Measurements from ENCODE around the gene MMEL1.
"Not testable (repeated sequence)": the region's sequence is repeated elsewhere in the genome, so short reads cannot be mapped to it uniquely, and the experiment has no call there.

MMEL1 gene

DNA sequence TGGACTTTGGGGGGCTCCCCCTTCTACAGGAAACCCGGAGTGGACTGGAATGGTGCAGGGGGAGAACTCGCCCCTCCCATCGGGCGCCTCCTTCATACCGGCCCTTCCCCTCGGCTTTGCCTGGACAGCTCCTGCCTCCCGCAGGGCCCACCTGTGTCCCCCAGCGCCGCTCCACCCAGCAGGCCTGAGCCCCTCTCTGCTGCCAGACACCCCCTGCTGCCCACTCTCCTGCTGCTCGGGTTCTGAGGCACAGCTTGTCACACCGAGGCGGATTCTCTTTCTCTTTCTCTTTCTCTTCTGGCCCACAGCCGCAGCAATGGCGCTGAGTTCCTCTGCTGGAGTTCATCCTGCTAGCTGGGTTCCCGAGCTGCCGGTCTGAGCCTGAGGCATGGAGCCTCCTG, 76.5 kb downstream of the MMEL1 start, which contains the start of gene TNFRSF14:
TSS of gene TNFRSF14 (plus strand) at position 95 of the 401 bp plus-strand sequence. CDS start at position 389, 294 bp downstream.
- peak; percentile 80 to 88 (median 86) for DNase-seq

DNA sequence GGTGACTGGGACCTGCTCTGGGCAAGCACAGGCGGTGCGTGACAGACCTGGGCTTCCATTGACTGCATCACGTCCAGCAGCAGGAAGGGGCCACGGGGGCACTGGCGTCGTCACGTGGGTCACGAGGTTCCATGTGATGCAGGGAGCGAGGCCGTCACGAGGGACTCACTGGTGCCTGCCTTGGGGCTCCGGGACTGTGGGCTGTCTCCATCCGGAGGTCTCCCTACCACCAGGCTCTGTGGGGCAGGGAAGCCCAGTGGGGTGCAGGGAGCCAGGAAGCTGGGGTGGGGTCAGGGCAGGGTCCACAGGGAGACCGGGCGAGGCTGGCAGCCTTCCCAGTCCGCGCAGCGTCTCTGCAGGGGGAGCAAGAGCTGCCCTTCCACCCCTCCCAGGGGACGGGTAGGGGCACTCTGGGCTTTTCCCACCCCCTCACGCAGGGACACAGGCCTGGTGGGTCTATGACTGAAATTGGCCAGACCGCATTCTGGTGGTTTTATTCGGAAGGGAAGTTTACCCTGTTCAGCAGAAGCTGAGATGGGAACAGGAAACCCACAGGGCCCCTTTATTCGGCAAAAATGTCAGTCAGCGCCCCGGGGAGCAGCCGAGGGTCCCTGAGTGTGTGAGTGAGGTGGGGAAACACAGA, 77.1 kb downstream of the MMEL1 start:
- peak; percentile 92 to 94 (median 92) for DNase-seq

DNA sequence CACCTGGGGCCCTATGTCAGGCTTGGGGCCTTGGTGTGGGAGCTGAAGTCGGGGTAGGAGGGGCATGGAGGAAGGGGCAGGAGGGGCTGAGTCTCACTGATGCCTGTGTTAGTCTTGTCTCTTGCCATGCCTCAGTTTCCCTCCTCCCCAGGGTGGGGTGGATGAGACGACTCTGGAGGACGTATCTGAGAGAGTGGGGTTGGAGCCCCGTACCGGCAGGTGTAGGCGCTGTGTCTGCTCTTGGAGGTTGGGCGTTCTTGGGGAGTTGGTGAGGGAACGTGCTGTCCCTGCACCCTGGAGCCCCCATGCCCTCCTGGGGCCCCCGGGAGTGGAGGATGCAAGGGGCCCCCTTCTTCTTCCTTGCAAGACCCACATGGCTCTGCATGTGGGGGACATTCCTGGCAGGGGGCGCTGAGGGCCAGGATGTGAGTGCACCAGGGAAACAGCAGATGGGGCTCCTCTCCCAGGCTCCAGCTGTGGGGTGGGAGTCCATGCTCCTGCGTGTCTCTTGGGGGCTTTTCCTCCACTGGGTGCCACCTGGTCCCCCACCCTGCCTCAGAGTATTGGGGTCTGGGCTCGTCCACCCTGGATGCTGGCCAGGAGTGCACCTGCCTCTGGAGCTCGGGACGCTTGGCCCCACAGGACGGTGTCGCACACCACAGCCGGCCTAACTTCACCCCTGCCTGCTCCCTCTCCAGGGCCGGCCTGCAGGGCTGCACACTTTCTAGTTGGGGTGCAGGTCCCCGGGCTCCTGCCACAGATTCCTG, 78.0 kb downstream of the MMEL1 start:
- DNase-seq = peak; percentile 42 to 72 (median 50)

DNA sequence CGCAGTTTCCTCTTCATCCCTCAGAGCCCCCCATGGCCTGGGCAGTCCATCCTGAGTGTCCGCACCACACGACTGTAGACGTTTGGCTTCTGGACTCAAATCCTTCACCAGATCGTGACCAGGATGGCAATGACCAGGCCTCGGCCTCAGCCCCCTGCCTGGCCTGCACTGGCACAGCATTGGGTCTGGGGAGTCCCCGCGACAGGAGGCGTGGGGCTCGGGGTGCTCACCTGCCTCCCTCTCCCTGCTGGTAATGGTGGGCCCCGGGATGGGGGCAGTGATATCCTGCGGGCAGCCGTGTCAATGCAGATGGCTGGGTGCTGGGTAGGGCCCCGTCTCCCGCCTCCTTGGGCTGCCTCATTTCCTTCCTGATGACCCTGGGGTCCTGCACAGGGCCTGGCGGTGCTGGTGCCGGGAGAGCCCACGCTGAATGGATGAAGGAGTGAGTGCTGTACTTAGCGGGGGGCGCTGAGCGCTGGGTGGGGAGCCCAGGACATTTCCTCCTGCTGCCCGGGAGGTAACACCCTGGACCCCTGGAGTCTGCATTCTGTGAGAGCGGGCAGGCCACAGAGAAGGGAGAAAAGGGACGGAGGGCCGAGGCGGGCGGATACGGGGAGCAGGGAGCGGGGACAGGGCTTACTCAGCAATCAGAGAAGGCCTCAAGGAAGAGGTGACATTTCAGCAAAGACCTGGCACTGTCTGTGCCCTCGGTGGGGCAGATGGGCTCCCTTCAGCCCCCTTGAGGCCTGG, 78.8 kb downstream of the MMEL1 start:
- DNase-seq = no peak

DNA sequence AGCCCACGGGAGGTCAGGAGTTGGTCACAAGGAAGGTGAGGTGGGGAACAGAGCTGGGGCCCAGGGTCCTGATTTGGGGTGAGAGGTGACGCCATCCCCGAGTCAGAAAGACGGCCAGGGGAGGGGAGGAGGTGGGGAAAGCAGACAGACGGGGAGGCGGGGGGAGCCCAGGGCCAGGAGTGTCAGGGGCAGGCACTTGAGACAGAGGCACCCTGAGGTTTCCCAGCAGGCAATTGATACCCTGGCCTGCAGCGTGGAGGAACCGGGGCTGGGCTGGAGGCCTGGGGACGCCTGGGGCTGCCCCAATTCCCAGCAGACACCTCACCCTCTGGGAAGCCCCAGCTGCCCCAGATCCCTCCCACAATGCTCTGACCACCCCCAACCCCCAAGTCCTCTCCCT, 79.7 kb downstream of the MMEL1 start:
- DNase-seq = not testable (repeated sequence)

DNA sequence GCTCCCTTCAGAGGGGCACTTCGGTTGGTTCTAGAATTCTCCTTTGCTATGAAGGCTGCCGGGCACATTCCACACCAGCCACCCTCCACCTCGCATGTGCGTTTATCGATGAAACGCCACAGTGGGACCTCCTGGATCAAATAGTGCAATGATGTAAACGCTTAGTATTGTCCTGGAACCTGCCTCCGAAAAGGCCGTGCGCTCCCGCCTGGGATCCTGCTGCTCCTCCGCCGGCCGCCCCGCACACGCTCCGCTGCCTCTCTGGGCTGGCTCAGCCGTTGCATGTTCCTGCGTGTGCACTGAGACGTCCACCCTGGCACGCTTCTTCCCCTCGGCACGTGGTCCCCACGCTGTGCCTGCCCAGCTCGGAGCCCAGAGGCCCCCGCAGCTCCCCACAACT, 80.6 kb downstream of the MMEL1 start:
- no peak for DNase-seq

DNA sequence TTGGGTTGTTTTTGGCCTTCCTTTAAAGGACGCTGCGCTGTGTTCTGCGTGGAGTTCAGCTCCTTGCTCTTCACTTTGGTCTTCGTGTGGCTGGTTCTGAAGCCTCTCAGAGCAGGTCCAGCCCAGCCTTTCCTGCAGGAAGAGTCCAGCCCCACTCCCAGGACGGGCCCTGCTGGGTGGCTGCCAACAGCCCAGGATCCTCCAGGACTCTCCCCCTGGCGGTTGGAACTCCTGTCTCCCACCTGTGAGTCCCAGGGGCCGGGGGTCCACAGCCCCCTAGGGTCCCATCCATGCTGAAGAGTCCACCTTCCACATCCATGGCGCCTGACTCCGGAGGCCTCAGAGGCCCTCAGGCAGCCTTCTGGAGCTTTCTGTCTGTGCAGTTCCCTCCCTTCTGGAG, 81.3 kb downstream of the MMEL1 start:
- DNase-seq = not testable (repeated sequence)

DNA sequence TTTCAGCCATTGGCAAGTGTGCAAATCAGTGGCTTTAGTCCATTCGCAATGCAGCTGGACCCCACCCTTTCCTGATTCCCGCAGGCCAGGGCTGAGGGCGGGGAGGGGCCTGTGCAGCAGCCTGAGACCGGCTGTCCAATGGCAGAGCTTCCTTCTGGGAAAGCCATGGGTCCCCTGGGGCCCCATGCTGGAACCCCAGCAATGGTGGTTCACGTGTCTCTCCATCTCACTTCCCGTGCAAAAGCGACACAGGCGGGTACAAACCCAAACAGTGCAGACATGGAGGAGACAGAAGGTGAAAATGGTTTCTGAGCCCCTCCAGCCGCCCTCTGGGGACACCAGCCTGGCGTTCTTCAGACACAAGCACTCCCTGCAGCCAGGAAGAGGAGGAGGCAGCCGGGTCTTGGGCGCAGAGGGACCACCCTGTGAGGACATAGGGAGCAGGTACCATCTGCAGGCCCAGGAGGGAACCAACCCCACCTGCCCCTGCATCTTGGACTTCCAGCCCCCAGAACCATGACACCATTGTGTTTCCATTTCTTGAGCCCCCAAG, 82.4 kb downstream of the MMEL1 start:
- not testable (repeated sequence) for DNase-seq

DNA sequence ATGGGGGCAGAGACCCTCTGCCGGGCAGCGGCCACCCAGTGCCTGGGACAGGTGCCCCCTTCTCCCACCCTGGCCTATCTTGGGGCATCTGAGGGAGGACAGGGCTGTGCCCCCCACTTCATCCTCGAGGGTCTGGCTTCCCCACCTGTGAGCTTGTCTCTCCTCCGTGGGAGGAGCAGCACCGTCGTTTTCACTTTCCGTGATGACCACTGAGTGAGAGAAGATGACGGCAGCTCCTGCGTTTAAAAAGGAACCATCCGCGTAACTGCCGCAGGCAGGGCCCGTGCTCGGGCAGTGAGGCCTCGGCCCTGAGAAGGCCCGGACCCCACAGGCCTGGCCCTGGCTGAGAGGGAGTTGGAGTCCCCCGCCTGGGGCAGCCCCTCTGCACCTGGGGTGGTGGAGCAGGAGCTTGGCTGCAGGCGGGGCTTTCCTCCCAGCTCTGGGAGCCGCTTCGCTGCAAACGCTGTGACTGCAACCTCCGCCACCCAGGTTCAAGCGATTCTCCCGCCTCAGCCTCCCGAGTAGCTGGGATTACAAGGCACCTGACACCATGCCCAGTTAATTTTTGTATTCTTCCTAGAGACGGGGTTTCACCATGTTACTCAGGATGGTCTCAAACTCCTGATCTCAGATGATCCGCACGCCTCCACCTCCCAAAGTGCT, 83.3 kb downstream of the MMEL1 start:
- not testable (repeated sequence) for DNase-seq

DNA sequence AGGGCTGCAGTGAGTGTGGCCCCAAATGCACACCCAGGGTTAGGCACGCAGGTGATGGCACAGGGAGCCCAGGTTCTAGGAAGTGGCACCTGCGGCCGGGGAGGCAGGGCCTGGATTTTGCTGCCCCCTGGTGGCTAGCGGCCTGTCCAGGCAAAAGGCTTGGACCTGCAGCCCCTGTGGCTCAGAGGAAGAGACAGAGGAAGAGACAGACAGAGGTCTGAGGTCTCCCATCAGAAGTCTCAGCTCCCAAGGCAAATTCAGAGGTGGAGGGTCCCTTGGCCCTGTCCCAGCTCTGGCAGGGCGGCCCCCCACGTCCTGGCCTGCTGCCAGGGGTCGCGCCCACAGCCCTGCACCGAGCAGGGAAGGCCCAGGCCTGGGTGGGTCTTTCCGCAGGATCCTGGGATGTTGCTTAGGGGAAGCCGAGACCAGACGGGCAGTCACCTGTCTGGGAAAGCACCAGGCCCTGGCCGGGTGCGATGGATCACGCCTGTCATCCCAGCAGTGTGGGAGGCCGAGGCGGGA, 84.7 kb downstream of the MMEL1 start:
- peak; percentile 74 to 89 (median 79) for DNase-seq

DNA sequence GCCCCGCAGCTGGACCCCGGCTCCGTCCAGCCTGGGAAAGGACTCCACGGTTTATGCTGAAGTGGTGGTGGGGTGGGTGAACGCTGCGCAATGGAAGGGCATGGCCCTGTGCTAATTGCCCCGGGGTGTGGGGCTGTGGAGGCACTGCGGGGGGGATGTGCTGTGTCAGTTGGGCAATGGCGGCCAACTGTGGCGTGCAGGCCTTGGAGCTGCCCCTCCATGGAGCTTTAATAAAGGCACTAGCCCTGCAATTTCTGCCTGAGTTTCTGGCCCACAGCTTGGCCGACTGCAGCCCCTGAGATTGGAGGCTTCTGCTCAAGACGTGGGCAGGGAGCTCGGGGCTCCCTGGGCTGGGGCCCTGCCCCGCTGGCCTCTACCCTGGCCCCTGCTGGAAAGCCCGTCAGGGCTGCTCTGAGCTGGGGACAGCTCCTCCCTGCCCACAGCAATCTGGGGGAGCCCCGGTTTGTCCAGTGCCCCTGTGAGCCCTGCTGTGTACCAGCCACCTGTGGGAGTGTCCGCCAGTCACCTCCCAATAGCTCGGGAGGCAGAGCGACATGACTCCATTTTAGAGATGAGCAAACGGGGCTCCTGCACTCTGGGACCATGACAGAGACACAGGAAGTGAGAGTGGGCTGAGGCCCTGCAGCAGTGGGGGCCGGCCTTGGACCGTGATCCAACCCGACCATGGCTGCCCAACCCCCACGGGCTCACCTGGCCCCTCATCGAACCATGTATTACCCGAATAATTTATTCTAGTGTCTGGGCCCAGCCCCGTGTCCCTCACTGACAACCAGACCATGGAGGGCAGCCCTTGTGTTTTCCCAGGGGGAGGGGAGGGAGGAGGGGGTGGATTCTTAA, 85.4 kb downstream of the MMEL1 start:
- peak; percentile 63 to 73 (median 65) for DNase-seq

DNA sequence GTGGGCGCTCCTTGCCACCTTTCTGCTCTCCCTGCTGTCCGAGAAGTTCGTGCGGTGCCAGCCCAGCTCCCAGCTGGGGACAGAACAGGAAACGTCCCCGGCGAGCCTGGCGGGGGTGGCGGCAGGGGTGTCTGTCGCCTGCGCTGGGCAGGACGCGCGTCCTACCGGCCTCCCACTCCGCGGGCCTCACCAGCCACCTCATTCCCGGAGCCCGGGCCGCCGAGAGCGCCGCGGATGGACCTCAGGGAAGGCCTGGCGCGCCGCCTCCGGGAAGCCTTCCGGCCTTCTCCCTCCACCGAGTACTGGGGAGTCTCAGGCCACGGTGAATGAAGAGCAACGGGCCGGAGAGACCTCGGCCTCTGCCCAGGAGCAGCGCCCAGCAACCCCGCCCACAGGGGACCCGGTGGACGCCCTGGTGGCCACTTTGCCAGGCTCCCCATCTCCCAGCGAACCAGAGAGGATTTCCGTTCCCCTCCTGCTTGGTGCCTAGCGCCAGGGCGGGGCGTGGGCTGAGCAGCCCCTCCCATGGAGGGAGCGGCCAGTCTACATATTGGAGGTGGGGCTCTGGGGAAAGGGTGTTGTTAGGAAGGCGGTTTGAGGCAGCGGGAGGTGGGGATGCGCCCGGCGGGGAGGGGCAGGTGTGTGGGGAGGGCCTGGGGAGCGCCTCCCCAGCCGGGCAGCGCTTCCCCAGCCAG, 86.2 kb downstream of the MMEL1 start:
- DNase-seq = peak; percentile 86 to 94 (median 91)

DNA sequence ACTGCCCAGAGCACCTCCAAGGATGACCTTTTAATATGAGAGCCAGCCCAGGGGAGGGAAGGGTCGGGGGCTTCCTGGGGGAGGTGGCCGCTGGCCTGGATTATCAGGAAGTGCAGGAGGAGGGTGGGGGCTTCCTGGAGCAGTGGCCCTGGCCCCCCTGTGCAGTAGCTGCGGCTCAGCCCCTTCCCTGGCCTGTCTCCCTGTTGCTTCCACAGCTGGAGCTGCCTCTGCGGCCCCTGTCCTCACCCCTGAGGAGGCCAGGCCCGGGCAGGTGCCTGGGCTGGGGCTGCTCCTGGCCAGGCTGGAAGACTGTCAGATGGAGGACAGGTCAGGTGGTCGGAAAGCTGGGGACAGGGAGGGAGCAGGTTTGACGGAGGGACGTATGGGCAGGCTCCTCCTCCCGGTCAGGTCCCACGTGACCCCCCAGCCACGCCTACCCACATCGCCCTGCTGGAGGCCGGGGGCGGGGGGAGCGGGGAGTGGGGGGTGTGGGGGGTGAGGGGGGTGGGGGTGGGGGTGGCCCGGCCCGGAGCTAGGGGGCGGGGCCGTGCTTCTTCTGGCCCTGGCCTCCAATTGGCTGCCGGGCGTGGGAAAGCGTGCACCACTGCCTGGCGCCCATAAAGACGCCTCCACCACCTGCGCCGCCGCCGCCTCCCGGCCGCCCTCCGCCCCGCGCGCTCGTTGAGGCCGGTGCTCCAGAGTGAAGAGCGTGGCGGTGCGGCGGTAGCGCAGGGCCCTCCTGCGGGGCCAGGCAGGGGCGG, 86.9 kb downstream of the MMEL1 start:
- peak; percentile 74 to 94 (median 88) for DNase-seq

DNA sequence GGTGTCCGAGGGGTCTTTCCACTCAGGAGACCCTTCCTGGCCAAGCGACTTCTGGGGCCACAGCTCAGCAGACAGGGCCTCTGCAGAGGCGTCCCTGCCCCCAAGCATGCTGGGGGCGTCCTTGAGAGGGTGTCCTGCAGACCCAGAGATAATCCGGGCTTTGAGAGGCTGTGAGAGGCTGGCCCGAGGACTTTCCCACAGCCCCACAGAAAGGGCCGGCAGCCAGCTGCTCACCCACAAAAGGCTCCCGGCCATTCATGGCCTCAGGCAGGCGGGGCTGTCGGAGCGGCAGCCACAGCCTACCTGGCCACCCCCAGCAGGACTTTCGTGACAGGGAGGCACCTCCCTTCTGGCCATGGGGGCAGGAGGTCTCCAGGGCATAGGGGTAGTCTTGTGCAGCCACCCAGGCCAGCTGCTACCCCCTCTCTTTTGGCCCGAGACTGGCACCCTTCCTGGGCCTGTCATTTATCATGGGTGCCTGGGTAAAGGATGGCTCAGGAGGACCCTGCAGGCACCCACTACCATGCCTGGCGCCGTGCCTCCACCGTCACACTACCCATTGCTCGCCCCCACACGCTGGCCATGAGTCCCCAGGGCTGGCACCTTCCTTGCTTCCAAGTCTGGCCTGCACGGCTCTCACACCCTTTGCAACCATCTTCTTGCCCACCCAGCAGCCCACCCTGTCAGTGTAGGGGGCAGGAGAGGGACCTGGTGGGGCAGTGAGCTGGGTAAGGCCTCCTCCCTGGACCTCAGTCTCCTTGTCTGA, 87.8 kb downstream of the MMEL1 start:
- DNase-seq = no peak

DNA sequence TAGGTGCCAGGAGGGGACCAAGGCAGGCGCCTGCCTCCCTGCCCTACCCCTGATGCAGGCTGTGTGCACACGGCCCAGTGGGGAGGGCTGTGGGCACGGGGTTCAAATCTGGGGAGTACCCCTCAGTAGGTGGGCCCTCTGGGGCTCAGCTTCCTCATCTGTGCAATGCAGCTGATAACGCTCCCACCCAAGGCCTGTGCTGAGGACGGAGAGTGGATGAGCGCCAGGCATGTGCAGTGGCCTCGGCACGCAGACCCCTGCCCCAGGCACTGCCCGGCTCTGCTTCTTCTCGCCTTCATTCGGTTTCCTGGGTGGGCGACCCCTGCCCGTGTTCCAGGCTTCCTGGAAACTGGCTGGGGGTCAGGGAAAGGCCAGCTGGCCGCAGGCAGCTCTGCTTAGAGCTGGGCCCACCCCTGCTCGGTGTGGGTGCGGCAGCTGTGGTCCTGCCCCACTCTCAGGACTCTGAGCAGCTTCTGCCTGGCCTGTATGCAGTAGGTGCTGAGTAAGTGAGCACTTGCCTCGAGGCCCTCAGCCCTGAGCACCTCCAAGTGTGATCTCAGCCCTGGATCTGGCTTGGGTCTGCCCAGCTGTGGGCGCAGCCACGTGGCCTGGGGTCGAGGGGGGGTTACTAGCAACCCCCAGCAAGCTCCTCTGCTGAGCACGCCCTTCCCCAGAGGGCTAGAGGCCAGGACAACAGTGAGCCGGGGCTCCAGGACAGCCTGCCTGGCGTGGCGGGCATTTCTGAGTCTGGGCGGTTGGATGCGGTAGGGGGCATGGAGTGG, 88.5 kb downstream of the MMEL1 start:
- no peak for DNase-seq

DNA sequence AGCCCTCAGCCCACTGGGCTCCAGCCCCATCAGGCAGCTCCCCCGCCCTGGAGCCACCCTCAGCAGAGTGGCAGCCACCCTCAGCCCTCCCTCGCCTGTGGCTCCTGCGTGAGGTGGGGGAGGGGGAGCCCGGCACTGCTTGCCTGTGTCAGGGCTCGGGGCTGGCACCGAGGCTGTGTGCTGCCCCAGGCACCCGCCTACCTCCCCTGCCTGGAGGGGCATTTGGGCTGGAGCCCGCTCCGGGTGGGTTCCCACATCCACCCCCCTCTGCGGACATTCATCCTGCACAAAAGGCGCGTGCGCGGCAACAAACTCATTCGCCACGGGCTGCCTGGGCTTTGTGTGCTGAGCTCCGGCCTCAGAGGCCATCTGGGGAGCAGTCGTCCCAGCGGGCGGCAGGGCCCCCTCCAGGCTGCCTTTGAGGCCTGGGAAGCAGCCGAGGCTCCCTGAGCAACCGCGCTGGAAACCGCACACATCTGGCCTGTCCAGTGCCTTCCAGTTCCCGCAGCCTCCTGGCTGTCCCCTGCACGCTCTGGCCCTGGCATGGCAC, 89.2 kb downstream of the MMEL1 start:
- no peak for DNase-seq

DNA sequence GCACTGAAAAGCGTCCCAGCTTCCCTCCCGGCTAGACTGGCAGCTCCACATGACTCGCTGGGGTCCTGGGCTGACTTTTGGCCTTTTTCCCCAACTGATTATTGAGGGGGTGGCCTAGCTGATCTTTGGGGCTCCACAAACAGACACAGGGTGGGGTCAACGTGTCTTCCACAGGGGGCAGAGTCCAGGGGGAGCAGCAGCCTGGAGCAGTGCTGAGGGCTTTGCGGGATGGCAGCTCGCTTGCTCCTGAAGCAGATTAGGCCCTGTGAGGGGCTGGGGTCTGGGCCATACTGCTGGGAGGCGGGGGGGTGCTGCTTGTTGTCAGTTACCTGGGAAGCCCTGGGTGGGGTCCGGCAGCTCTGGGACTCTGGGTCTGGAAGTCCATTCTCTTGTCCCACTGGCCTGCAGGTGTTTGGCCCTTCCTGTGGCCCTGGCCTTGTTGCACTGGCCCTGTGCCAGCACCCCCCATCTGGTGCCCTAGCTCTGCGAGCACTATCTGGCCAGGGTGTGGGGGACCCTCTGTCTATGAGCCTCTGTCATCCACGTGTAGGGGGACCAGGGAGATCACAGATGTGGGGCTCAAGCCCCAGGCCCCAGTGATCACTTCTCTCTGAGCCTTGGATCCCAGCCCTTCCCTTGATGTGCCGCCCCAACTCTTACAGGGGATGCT, 90.4 kb downstream of the MMEL1 start:
- DNase-seq = no peak

Measured in suppressor macrophage treated with lipopolysaccharide for 1 hour (primary cell).